ENCODE measurements around the gene AVPI1.
A peak's percentile ranks its signal among the peaks of the same experiment; 100 is the strongest.
"Not testable (repeated sequence)": the region's sequence is repeated elsewhere in the genome, so short reads cannot be mapped to it uniquely, and the experiment has no call there.

Gene AVPI1

GRCh38 chr10:97705006-97705670 is 18.1 kb upstream of the AVPI1 start:
- DNase-seq (ENCODE audit: low read depth), result no peak
- no peak for TF ChIP-seq CTCF (IDR thresholded peaks at IDR 0.05; ENCODE audit: control insufficient read depth, insufficient read depth, low read depth, low read length, missing control alignments)
- no peak overlapping the region for H3K4me3 ChIP-seq (ENCODE audit: control insufficient read depth, low read depth, low read length)

- DNase-seq (ENCODE audit: low read depth), result no peak
- no peak for TF ChIP-seq CTCF (IDR thresholded peaks at IDR 0.05; ENCODE audit: control insufficient read depth, insufficient read depth, low read depth, low read length, missing control alignments)
- no peak overlapping the region for H3K4me3 ChIP-seq (ENCODE audit: control insufficient read depth, low read depth, low read length)
These were observed 17.3 kb upstream of the AVPI1 start for GRCh38 chr10:97704341-97704740.

GRCh38 chr10:97703398-97704067 is 16.5 kb upstream of the AVPI1 start:
- no peak overlapping the region for H3K4me3 ChIP-seq (ENCODE audit: control insufficient read depth, low read depth, low read length)
- no peak for DNase-seq (ENCODE audit: low read depth)
- TF ChIP-seq CTCF (IDR thresholded peaks at IDR 0.05; ENCODE audit: control insufficient read depth, insufficient read depth, low read depth, low read length, missing control alignments), result no peak

- peak; percentile 97 for TF ChIP-seq CTCF (IDR thresholded peaks at IDR 0.05; ENCODE audit: control insufficient read depth, insufficient read depth, low read depth, low read length, missing control alignments)
- DNase-seq (ENCODE audit: low read depth), result no peak
- no peak overlapping the region for H3K4me3 ChIP-seq (ENCODE audit: control insufficient read depth, low read depth, low read length)
These were observed 14.5 kb upstream of the AVPI1 start for GRCh38 chr10:97701438-97702069.

GRCh38 chr10:97698072-97698655 is 11.1 kb upstream of the AVPI1 start:
- not testable (repeated sequence) for H3K4me3 ChIP-seq (ENCODE audit: control insufficient read depth, low read depth, low read length); DNase-seq (ENCODE audit: low read depth)

GRCh38 chr10:97690133-97690532 is 3.1 kb upstream of the AVPI1 start:
- no peak for DNase-seq (ENCODE audit: low read depth)
- no peak for TF ChIP-seq CTCF (IDR thresholded peaks at IDR 0.05; ENCODE audit: control insufficient read depth, insufficient read depth, low read depth, low read length, missing control alignments)
- no peak overlapping the region for H3K4me3 ChIP-seq (ENCODE audit: control insufficient read depth, low read depth, low read length)

GRCh38 chr10:97689559-97690020 is 2.5 kb upstream of the AVPI1 start:
- no peak overlapping the region for H3K4me3 ChIP-seq (ENCODE audit: control insufficient read depth, low read depth, low read length)
- peak; percentile 97 for DNase-seq (ENCODE audit: low read depth)
- TF ChIP-seq CTCF (IDR thresholded peaks at IDR 0.05; ENCODE audit: control insufficient read depth, insufficient read depth, low read depth, low read length, missing control alignments), result no peak

Measured in AG09309 (cell line).